SK-N-SH (cell line): ENCODE measurements around the gene PAN3. TPM values are rescaled to one million over a fixed set of nuclear protein-coding genes. Genes with fewer than 3 reads are reported as not detected.

Source experiments
- CHD2 ChIP-seq: fragments of 150-350 bp; IDR thresholded peaks from 2 replicates; pipeline ENCODE4 v1.6.1; 2018; ENCODE audit warnings: low read length; ENCODE audit not compliant: partially characterized antibody
- ELF1 ChIP-seq: IDR thresholded peaks from 2 replicates; pipeline ENCODE4 v1.4.0; 2012
- EP300 ChIP-seq, 2 experiments: IDR thresholded peaks; 2 replicates each; pipeline versions ENCODE4 v1.4.0 to v1.6.1; 2012; ENCODE audit warnings: borderline replicate concordance in 1 of 2, low read depth in 1 of 2, low read length in 1 of 2
- EZH2phosphoT487 ChIP-seq: fragments of 200-600 bp; sonication (generic); IDR thresholded peaks from 2 replicates; pipeline ENCODE4 v1.6.1; 2017; ENCODE audit warnings: low read depth, mixed run types, mild to moderate bottlenecking, antibody characterized with exemption, moderate library complexity, borderline replicate concordance
- FOSL2 ChIP-seq: IDR thresholded peaks from 2 replicates; pipeline ENCODE4 v1.4.0; 2012; ENCODE audit warnings: low read depth, mild to moderate bottlenecking, moderate library complexity, borderline replicate concordance
- FOXJ3 ChIP-seq: sonication (generic); formaldehyde crosslinking; IDR thresholded peaks from 2 replicates; pipeline ENCODE4 v1.5.1; 2020; ENCODE audit warnings: mild to moderate bottlenecking, missing genetic modification reagents
- FOXM1 ChIP-seq: IDR thresholded peaks from 2 replicates; pipeline ENCODE4 v1.4.0; 2012; ENCODE audit warnings: low read depth, mild to moderate bottlenecking
- GABPA ChIP-seq: IDR thresholded peaks from 2 replicates; pipeline ENCODE4 v1.4.0; 2012; ENCODE audit warnings: low read depth, mild to moderate bottlenecking
- GATA2 ChIP-seq: sonication (generic); formaldehyde crosslinking; IDR thresholded peaks from 2 replicates; pipeline ENCODE4 v1.5.0; 2020; ENCODE audit warnings: mild to moderate bottlenecking, missing genetic modification reagents
- MAX ChIP-seq: IDR thresholded peaks from 2 replicates; pipeline ENCODE4 v1.4.0; 2012; ENCODE audit warnings: low read depth
- MEF2A ChIP-seq: IDR thresholded peaks from 2 replicates; pipeline ENCODE4 v1.4.0; 2012; ENCODE audit warnings: low read depth, borderline replicate concordance
- MXI1 ChIP-seq: IDR thresholded peaks from 2 replicates; pipeline ENCODE4 v1.6.1; 2012; ENCODE audit warnings: mild to moderate bottlenecking, low read depth, low read length, improper control_type of control experiment
- NFIC ChIP-seq: IDR thresholded peaks from 2 replicates; pipeline ENCODE4 v1.4.0; 2012; ENCODE audit warnings: borderline replicate concordance
- NRF1 ChIP-seq: IDR thresholded peaks from 2 replicates; pipeline ENCODE4 v1.6.1; 2012; ENCODE audit warnings: low read depth, mild to moderate bottlenecking, low read length
- PBX3 ChIP-seq: IDR thresholded peaks from 2 replicates; pipeline ENCODE4; 2012
- POLR2AphosphoS5 ChIP-seq: IDR thresholded peaks from 2 replicates; pipeline ENCODE4 v1.6.1; 2012; ENCODE audit warnings: low read depth, low read length
- RCOR1 ChIP-seq: fragments of 150-350 bp; IDR thresholded peaks from 2 replicates; pipeline ENCODE4 v1.6.1; 2017; ENCODE audit warnings: antibody characterized with exemption, low read length
- REST ChIP-seq: IDR thresholded peaks from 2 replicates; pipeline ENCODE4 v1.6.1; 2012; ENCODE audit warnings: mild to moderate bottlenecking, low read depth, low read length, moderate library complexity
- RFX5 ChIP-seq: IDR thresholded peaks from 2 replicates; pipeline ENCODE4 v1.6.1; 2012; ENCODE audit warnings: mild to moderate bottlenecking, improper control_type of control experiment, low read length
- RXRA ChIP-seq: IDR thresholded peaks from 2 replicates; pipeline ENCODE4 v1.4.0; 2012; ENCODE audit warnings: low read depth, mild to moderate bottlenecking, borderline replicate concordance
- SMC3 ChIP-seq: IDR thresholded peaks from 2 replicates; pipeline ENCODE4 v1.6.1; 2012; ENCODE audit warnings: low read depth, low read length, improper control_type of control experiment
- TAF1 ChIP-seq: IDR thresholded peaks from 2 replicates; pipeline ENCODE4 v1.6.1; 2012; ENCODE audit warnings: low read depth, mild to moderate bottlenecking, low read length, moderate library complexity, borderline replicate concordance
- TCF12 ChIP-seq: IDR thresholded peaks from 2 replicates; pipeline ENCODE4 v1.4.0; 2012
- TEAD4 ChIP-seq: IDR thresholded peaks from 2 replicates; pipeline ENCODE4 v1.4.0; 2012; ENCODE audit warnings: mild to moderate bottlenecking, borderline replicate concordance; ENCODE audit not compliant: insufficient read depth
- YY1 ChIP-seq: IDR thresholded peaks from 2 replicates; pipeline ENCODE4 v1.4.0; 2012; ENCODE audit warnings: low read depth, mild to moderate bottlenecking
- polyA plus RNA-seq, 3 experiments: library from polyadenylated mRNA; depleted of rRNA; stranded (reverse); fragments of >200 nt; gene quantifications; 2 replicates each; pipeline ENCODE4 v1.2.3, GENCODE V29; 2012
- TF ChIP-seq, protein P1 (sequence below): IDR thresholded peaks from 2 replicates; pipeline ENCODE4 v1.4.0; 2012; ENCODE audit warnings: low read depth, borderline replicate concordance
- TF ChIP-seq, protein P2 (sequence below): fragments of 150-350 bp; IDR thresholded peaks from 2 replicates; pipeline ENCODE4 v1.6.1; 2017; ENCODE audit warnings: antibody characterized with exemption, low read length, low read depth, borderline replicate concordance

PAN3 gene
- polyA plus RNA-seq, 1 of the 3 experiments (the other 2 are of a cell fraction) = 6.4 TPM

DNA sequence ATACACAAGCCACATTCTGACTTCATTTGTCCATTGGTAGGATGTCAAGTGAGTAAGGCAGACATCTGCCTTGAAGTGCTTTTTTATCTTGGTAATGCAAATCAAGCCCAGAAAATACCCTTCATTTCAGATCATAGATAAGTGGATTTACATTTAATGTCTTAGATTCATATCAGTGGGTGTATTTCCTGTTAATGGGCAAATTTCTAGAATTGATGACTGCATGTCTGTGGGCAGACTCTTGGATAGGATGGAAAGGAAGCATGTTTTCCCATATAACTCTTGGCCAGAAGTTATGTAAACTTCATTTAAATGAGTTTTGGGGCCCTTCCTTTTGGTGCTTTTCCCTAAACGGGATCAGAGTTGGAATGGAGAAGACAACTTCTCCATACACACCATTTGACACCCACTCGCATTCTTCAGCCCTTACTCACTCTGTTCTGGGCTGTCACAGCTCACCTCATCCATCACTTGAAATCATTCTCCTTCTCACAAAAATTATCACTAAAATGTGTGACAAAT lies 202.0 kb downstream of the PAN3 start (continued):
- no peak for TF ChIP-seq MXI1
- TF ChIP-seq MEF2A = no peak
- no peak for TF ChIP-seq REST
- no peak for TF ChIP-seq CHD2
- TF ChIP-seq RCOR1 = no peak
- TF ChIP-seq POLR2AphosphoS5 = no peak; the same call in 1 of the 2 replicates
- peak; percentile 54 for TF ChIP-seq TEAD4
- peak; percentile 56 for TF ChIP-seq PBX3
- TF ChIP-seq TCF12 = peak; percentile 86
- TF ChIP-seq RXRA = 0 out of 2 replicates have a peak, but pooled peaks have one; percentile 13
- peak; percentile 68 for TF ChIP-seq FOXM1
- no peak for TF ChIP-seq EZH2phosphoT487
- TF ChIP-seq, protein P1, sequence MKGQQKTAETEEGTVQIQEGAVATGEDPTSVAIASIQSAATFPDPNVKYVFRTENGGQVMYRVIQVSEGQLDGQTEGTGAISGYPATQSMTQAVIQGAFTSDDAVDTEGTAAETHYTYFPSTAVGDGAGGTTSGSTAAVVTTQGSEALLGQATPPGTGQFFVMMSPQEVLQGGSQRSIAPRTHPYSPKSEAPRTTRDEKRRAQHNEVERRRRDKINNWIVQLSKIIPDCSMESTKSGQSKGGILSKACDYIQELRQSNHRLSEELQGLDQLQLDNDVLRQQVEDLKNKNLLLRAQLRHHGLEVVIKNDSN = no peak
- peak; percentile 39 to 74; a peak in 3 of 4 replicates for TF ChIP-seq EP300 (IDR thresholded peaks at IDR 0.05; ENCODE audit: borderline replicate concordance in 1 of 2, low read depth in 1 of 2, low read length in 1 of 2)
- TF ChIP-seq, protein P2, sequence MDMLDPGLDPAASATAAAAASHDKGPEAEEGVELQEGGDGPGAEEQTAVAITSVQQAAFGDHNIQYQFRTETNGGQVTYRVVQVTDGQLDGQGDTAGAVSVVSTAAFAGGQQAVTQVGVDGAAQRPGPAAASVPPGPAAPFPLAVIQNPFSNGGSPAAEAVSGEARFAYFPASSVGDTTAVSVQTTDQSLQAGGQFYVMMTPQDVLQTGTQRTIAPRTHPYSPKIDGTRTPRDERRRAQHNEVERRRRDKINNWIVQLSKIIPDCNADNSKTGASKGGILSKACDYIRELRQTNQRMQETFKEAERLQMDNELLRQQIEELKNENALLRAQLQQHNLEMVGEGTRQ = no peak
- no peak for TF ChIP-seq TAF1
- no peak for TF ChIP-seq GABPA
- TF ChIP-seq FOSL2 = 0 out of 2 replicates have a peak, but pooled peaks have one; percentile 4
- TF ChIP-seq RFX5 = no peak
- TF ChIP-seq GATA2 (CRISPR knock-in tag) = no peak
- no peak for TF ChIP-seq FOXJ3 (CRISPR knock-in tag)
- TF ChIP-seq YY1 = no peak
- TF ChIP-seq NRF1 = no peak
- TF ChIP-seq ELF1 = no peak
- TF ChIP-seq NFIC = peak; percentile 61; the same call in 1 of the 2 replicates
- TF ChIP-seq MAX = no peak
- TF ChIP-seq SMC3 = no peak
